Upper lobe of left lung (tissue), 4 donors: Measurements from ENCODE around the gene POLN.

Experiments used
- EP300 ChIP-seq, 4 donors: sonication (generic); formaldehyde crosslinking; IDR thresholded peaks; one replicate each; pipeline ENCODE4 v1.5.1; 2017; ENCODE audit warnings: antibody characterized with exemption in 4 of 4, control low read depth in 2 of 4
- POLR2A ChIP-seq, 4 donors: fragments of 450-650 bp; IDR thresholded peaks; one replicate each; pipeline ENCODE4 v1.5.1; 2016 to 2017; ENCODE audit warnings: antibody characterized with exemption in 4 of 4, mild to moderate bottlenecking in 2 of 4
- POLR2AphosphoS5 ChIP-seq, 2 donors: sonication (generic); formaldehyde crosslinking; IDR thresholded peaks; one replicate each; pipeline ENCODE4 v1.5.1; 2017; ENCODE audit warnings: antibody characterized with exemption in 2 of 2
- TF ChIP-seq, protein P1 (sequence below), 6 experiments: fragments of 450-650 bp in 4 of 6; fragments of 200-600 bp in 2 of 6; sonication (generic) in 2 of 6; IDR thresholded peaks; one replicate each; pipeline ENCODE4 v1.5.1; 2016 to 2019; ENCODE audit warnings: antibody characterized with exemption in 6 of 6

DNA sequence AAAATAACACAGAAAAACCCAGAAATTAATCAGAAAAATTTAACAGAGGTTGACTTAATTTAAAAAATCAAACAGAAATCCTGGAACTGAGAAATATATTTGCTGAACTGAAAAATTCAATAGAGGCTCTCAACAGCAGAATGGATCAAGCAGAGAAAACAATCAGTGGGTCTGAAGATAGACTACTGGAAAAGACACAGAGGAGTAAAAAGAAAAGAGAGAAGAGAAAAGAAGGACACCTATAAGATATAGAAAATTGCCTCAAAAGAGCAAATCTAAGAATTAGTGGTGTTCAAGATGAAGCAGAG lies 55.1 kb downstream of the POLN start:
- TF ChIP-seq POLR2A (IDR thresholded peaks at IDR 0.05) (no peak), EP300 (IDR thresholded peaks at IDR 0.05) (no peak), POLR2AphosphoS5 (IDR thresholded peaks at IDR 0.05) (no peak)
- TF ChIP-seq, protein P1, sequence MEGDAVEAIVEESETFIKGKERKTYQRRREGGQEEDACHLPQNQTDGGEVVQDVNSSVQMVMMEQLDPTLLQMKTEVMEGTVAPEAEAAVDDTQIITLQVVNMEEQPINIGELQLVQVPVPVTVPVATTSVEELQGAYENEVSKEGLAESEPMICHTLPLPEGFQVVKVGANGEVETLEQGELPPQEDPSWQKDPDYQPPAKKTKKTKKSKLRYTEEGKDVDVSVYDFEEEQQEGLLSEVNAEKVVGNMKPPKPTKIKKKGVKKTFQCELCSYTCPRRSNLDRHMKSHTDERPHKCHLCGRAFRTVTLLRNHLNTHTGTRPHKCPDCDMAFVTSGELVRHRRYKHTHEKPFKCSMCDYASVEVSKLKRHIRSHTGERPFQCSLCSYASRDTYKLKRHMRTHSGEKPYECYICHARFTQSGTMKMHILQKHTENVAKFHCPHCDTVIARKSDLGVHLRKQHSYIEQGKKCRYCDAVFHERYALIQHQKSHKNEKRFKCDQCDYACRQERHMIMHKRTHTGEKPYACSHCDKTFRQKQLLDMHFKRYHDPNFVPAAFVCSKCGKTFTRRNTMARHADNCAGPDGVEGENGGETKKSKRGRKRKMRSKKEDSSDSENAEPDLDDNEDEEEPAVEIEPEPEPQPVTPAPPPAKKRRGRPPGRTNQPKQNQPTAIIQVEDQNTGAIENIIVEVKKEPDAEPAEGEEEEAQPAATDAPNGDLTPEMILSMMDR (IDR thresholded peaks at IDR 0.05), result no peak
